ENCODE measurements around the gene RAD23B. TPM values are rescaled to one million over a fixed set of nuclear protein-coding genes. Genes with fewer than 3 reads are reported as not detected.
A peak's percentile ranks its signal among the peaks of the same experiment; 100 is the strongest.

RAD23B gene
- polyA plus RNA-seq, 3 donors = 21.6 to 50.0 (median 24.7) TPM

GRCh38 chr9:107313555-107314096, 30.5 kb downstream of the RAD23B start:
- peaks cover 19% of the 10 kb centered on the region for H3K4me1 Mint-ChIP-seq
- peaks cover 39 to 89% of the 10 kb centered on the region in 2 donors for H3K36me3 ChIP-seq (replicated peaks in 1 of 2; ENCODE audit: control insufficient read depth in 1 of 2, insufficient read depth in 2 of 2, low read length in 2 of 2)
- H3K36me3 Mint-ChIP-seq = peaks cover 72 to 77% of the 10 kb centered on the region in 2 donors

GRCh38 chr9:107314763-107315162, 31.7 kb downstream of the RAD23B start:
- Histone ChIP-seq H3K9me3 (replicated peaks in 1 of 2; ENCODE audit: control insufficient read depth in 1 of 2, insufficient read depth in 1 of 2, low read length in 2 of 2) (no peaks in the 10 kb centered on the region), H3K27me3 (ENCODE audit: control insufficient read depth in 2 of 2, insufficient read depth in 2 of 2, low read length in 2 of 2) (no peaks in the 10 kb centered on the region), H2AFZ (ENCODE audit: insufficient read depth, low read depth, low read length, poor library complexity, severe bottlenecking) (no peak overlapping the region), H3K79me2 (ENCODE audit: insufficient read depth, low read length) (peaks cover 88% of the 10 kb centered on the region), H3K4me1 (ENCODE audit: control insufficient read depth in 1 of 2, insufficient read depth in 2 of 2, low read length in 2 of 2) (peaks cover 7 to 11% of the 10 kb centered on the region in 2 donors), H3K27ac (ENCODE audit: low read depth in 1 of 2, low read length in 2 of 2) (no peak overlapping the region), H3K9ac (ENCODE audit: insufficient read depth, low read length, poor library complexity, severe bottlenecking) (no peak overlapping the region), H3K4me3 (replicated peaks in 1 of 3; ENCODE audit: low read depth in 2 of 3, low read length in 3 of 3) (no peak overlapping the region), H3K36me3 (replicated peaks in 1 of 2; ENCODE audit: control insufficient read depth in 1 of 2, insufficient read depth in 2 of 2, low read length in 2 of 2) (peaks cover 40 to 89% of the 10 kb centered on the region in 2 donors), H4K20me1 (ENCODE audit: insufficient read depth, low read length) (peaks cover 92% of the 10 kb centered on the region), H3K4me2 (replicated peaks; ENCODE audit: extremely low read depth, low read length, poor library complexity, severe bottlenecking) (no peak overlapping the region)
- Mint-ChIP-seq H3K9me3 (peaks cover 0 to 7% (median 0%) of the 10 kb centered on the region in 7 donors), H3K27me3 (ENCODE audit: low read depth in 3 of 3) (peaks cover 0 to 1% (median 0%) of the 10 kb centered on the region in 3 donors), H3K36me3 (peaks cover 69 to 75% of the 10 kb centered on the region in 2 donors), H3K4me3 (no peak overlapping the region), H3K4me1 (peaks cover 19% of the 10 kb centered on the region), H3K27ac (no peak overlapping the region)
- no peak for TF ChIP-seq CTCF (IDR thresholded peaks at IDR 0.05)
- DNase-seq = no peak
- WGBS (ENCODE audit: insufficient coverage) = no CpG with 5 or more reads among the region's 1 CpG
- intact Hi-C loops (cut with micrococcal nuclease) = no loop called here

More at GRCh38 chr9:107313555-107314096, 30.5 kb downstream of the RAD23B start:
- H3K4me1 ChIP-seq (ENCODE audit: control insufficient read depth in 1 of 2, insufficient read depth in 2 of 2, low read length in 2 of 2) = peaks cover 7 to 11% of the 10 kb centered on the region in 2 donors
- peaks cover 88% of the 10 kb centered on the region for H3K79me2 ChIP-seq (ENCODE audit: insufficient read depth, low read length)
- H3K4me2 ChIP-seq (replicated peaks; ENCODE audit: extremely low read depth, low read length, poor library complexity, severe bottlenecking) = no peak overlapping the region
- no peak overlapping the region for H2AFZ ChIP-seq (ENCODE audit: insufficient read depth, low read depth, low read length, poor library complexity, severe bottlenecking)
- H3K4me3 Mint-ChIP-seq = no peak overlapping the region
- no peak for DNase-seq
- H3K27ac ChIP-seq (ENCODE audit: low read depth in 1 of 2, low read length in 2 of 2) = peak overlapping the region in 1 of 2 donors; percentile 39
- H3K27me3 ChIP-seq (ENCODE audit: control insufficient read depth in 2 of 2, insufficient read depth in 2 of 2, low read length in 2 of 2) = no peaks in the 10 kb centered on the region
- 100% methylated on average over 1 of the region's 1 CpG for WGBS (ENCODE audit: insufficient coverage)
- no peaks in the 10 kb centered on the region for H3K9me3 ChIP-seq (replicated peaks in 1 of 2; ENCODE audit: control insufficient read depth in 1 of 2, insufficient read depth in 1 of 2, low read length in 2 of 2)
- no peak for TF ChIP-seq CTCF (IDR thresholded peaks at IDR 0.05)
- no peak overlapping the region for H3K4me3 ChIP-seq (replicated peaks in 1 of 3; ENCODE audit: low read depth in 2 of 3, low read length in 3 of 3)
- H3K9ac ChIP-seq (ENCODE audit: insufficient read depth, low read length, poor library complexity, severe bottlenecking) = no peak overlapping the region
- intact Hi-C loops (cut with micrococcal nuclease) = no loop called here
- peaks cover 0 to 1% (median 0%) of the 10 kb centered on the region in 3 donors for H3K27me3 Mint-ChIP-seq (ENCODE audit: low read depth in 3 of 3)
- peaks cover 91% of the 10 kb centered on the region for H4K20me1 ChIP-seq (ENCODE audit: insufficient read depth, low read length)
- peaks cover 0 to 7% (median 0%) of the 10 kb centered on the region in 7 donors for H3K9me3 Mint-ChIP-seq
- H3K27ac Mint-ChIP-seq = peak overlapping the region in 1 of 7 donors; percentile 2

All from CD14-positive monocyte (primary cell).